Rectal smooth muscle tissue (tissue), 1 donor: ENCODE data around the gene CEP350.

Experiments used
- H3K27ac ChIP-seq: one replicate; pipeline ENCODE4 v1.7.0; 2013; ENCODE audit warnings: low read depth, low read length, inconsistent platforms
- H3K27me3 ChIP-seq: one replicate; pipeline ENCODE4 v1.7.0; 2013; ENCODE audit warnings: low read length; ENCODE audit not compliant: control insufficient read depth, insufficient read depth
- H3K36me3 ChIP-seq: one replicate; pipeline ENCODE4 v1.7.0; 2013; ENCODE audit warnings: low read length; ENCODE audit not compliant: control insufficient read depth, insufficient read depth
- H3K4me1 ChIP-seq: one replicate; pipeline ENCODE4 v1.7.0; 2013; ENCODE audit warnings: low read length; ENCODE audit not compliant: control insufficient read depth, insufficient read depth
- H3K4me3 ChIP-seq: one replicate; pipeline ENCODE4 v1.7.0; 2013; ENCODE audit warnings: low read length
- H3K9ac ChIP-seq: one replicate; pipeline ENCODE4 v1.7.0; 2013; ENCODE audit warnings: low read length

The CEP350 gene, protein sequence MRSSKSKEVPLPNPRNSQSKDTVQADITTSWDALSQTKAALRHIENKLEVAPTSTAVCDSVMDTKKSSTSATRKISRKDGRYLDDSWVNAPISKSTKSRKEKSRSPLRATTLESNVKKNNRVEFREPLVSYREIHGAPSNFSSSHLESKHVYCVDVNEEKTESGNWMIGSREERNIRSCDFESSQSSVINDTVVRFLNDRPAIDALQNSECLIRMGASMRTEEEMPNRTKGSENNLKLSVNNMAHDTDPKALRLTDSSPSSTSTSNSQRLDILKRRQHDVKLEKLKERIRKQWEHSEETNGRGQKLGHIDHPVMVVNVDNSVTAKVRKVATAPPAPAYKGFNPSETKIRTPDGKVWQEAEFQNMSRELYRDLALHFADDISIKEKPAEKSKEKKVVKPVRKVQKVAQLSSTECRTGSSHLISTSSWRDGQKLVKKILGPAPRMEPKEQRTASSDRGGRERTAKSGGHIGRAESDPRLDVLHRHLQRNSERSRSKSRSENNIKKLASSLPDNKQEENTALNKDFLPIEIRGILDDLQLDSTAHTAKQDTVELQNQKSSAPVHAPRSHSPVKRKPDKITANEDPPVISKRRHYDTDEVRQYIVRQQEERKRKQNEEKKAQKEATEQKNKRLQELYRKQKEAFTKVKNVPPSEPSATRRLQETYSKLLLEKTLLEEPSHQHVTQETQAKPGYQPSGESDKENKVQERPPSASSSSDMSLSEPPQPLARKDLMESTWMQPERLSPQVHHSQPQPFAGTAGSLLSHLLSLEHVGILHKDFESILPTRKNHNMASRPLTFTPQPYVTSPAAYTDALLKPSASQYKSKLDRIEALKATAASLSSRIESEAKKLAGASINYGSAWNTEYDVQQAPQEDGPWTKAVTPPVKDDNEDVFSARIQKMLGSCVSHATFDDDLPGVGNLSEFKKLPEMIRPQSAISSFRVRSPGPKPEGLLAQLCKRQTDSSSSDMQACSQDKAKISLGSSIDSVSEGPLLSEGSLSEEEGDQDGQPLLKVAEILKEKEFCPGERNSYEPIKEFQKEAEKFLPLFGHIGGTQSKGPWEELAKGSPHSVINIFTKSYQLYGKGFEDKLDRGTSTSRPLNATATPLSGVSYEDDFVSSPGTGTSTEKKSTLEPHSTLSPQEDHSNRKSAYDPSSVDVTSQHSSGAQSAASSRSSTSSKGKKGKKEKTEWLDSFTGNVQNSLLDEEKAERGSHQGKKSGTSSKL (N-terminal part only)

DNA sequence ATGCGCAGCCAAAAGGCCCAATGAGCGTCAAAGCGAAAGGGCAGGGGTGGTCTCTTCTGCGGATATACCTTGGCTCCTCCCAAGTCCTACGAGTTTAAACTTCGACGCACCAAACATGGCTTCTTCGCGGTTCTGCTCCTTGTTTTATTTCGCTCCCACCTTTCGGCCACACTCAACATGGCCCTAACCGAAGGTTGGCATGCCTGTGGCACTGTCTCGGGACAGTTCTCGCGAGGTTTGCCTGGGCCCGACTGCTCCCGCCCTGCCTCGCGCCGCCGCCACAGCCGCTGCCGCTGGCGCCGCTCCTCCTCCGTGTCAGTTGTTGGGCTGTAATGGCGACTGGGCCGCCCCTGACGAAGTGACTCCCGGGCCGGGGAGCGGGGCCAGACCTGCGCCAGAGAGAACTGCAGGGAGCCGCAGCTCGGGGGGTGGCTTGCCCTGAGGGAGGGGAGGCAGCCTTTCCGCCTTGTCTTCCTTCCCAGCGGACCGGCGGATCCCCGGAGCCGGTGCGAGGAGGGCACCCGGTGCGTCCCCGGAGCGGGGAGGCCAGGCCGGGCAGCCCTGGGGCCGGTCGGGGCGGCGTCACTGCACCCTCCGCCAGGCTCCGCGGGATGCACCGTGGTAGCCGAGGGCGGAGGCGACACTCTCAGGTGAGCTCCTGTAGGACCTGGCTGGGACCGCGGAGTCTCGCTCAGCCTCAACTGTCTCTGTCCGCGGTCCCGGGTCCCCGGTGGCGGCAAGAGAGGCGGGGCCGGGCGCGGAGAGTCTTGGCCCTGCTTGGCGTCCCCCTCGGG, at the start of gene CEP350:
CEP350 (plus strand) TSS at position 318 of the 794 bp plus-strand sequence. CDS start 31,372 bp downstream, outside the sequence.
- no peaks in the 10 kb centered on the region for H3K36me3 ChIP-seq
- H3K4me3 ChIP-seq, result peak within 1 kb of the TSS; percentile 93
- peaks cover 4% of the 10 kb centered on the region for H3K4me1 ChIP-seq
- peak within 1 kb of the TSS; percentile 82 for H3K27ac ChIP-seq
- H3K9ac ChIP-seq, result peak within 1 kb of the TSS; percentile 76
- no peaks in the 10 kb centered on the region for H3K27me3 ChIP-seq

DNA sequence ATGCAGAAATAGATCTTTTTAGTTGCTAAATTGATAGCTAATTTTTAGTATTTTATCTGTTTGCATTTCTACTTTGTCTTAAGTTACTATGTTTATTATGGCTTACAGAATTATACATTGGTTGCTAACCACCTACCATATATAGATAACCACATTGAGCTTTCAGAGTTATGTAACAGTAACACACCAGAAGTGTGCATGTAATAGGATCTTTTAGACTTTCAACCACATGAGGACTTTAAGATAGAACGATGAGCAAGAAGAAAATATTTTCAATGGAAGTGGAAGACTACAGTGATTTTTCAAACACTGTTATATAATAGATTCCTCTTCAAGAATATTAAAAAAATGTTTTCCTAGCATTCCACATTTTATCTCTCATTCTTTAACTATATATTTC, 43.7 kb upstream of the CEP350 start:
- Histone ChIP-seq H3K36me3 (peaks cover 8% of the 10 kb centered on the region), H3K9ac (no peak overlapping the region), H3K4me1 (no peaks in the 10 kb centered on the region), H3K4me3 (no peak overlapping the region), H3K27me3 (no peaks in the 10 kb centered on the region), H3K27ac (no peak overlapping the region)

DNA sequence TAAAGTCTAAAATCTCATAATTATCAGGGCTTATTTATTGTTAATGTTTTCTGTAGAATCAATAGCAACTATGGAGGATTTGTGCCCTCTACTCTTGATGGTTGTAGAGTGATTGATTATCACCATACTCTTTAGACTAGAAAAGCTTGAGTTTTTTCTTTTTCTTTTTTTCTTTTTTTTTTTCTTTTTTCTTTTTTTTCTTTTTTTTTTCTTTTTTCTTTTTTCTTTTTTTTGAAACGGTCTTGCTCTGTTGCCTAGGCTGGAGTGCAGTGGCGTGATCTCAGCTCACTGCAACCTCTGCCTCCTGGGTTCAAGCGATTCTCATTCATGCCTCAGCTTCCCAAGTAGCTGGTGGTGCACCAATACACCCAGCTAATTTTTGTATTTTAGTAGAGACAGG, 42.8 kb upstream of the CEP350 start:
- Histone ChIP-seq H3K4me1 (no peaks in the 10 kb centered on the region), H3K9ac (no peak overlapping the region), H3K4me3 (no peak overlapping the region), H3K36me3 (peaks cover 8% of the 10 kb centered on the region), H3K27me3 (no peaks in the 10 kb centered on the region), H3K27ac (no peak overlapping the region)

DNA sequence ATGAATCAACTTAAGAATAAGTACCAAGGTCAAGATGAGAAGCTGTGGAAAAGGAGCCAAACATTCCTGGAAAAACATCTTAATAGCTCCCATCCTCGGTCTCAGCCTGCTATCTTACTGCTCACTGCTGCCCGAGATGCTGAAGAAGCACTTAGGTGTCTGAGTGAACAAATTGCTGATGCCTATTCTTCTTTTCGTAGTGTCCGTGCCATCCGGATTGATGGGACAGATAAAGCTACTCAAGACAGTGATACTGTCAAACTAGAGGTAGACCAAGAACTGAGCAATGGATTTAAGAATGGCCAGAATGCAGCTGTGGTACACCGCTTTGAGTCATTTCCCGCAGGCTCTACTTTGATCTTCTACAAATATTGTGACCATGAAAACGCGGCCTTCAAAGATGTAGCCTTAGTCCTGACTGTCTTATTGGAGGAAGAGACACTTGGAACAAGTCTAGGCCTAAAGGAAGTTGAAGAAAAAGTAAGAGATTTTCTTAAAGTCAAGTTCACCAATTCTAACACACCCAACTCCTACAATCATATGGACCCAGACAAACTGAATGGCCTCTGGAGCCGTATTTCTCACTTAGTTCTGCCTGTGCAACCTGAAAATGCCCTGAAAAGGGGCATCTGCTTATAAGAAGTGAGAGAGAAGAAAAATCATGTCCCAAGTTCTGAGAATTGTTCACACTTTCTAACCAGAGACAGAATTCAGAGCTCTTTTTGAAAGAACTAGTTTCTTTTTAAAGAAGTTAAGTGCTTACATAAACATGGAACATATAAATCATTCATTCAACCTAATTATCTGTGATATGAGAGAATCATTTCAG, 36.8 kb upstream of the CEP350 start:
- H3K9ac ChIP-seq, result no peak overlapping the region
- H3K36me3 ChIP-seq, result peaks cover 9% of the 10 kb centered on the region
- no peak overlapping the region for H3K27ac ChIP-seq
- no peaks in the 10 kb centered on the region for H3K4me1 ChIP-seq
- H3K4me3 ChIP-seq, result no peak overlapping the region
- H3K27me3 ChIP-seq, result no peaks in the 10 kb centered on the region

DNA sequence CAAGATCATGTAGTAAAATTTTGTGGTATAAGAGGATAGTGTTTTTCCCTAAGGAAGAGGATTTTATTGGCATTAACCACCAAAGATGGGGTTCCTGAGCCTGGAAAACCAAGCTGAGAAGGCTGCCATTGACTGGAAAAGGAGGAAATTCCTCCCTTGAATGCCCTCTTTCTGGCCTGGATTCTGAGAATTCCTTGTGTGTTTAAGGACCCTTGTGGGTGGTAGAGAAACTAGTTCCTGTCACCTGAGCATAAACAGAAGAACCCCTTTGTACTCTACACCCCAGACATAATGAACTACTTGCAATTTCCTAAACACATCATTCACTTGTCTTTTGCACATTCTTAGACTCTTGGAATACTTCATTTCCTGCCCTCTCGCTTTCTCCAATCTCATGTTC, 33.1 kb upstream of the CEP350 start:
- Histone ChIP-seq H3K36me3 (peaks cover 9% of the 10 kb centered on the region), H3K27me3 (no peaks in the 10 kb centered on the region), H3K9ac (no peak overlapping the region), H3K4me3 (no peak overlapping the region), H3K4me1 (no peaks in the 10 kb centered on the region), H3K27ac (no peak overlapping the region)

DNA sequence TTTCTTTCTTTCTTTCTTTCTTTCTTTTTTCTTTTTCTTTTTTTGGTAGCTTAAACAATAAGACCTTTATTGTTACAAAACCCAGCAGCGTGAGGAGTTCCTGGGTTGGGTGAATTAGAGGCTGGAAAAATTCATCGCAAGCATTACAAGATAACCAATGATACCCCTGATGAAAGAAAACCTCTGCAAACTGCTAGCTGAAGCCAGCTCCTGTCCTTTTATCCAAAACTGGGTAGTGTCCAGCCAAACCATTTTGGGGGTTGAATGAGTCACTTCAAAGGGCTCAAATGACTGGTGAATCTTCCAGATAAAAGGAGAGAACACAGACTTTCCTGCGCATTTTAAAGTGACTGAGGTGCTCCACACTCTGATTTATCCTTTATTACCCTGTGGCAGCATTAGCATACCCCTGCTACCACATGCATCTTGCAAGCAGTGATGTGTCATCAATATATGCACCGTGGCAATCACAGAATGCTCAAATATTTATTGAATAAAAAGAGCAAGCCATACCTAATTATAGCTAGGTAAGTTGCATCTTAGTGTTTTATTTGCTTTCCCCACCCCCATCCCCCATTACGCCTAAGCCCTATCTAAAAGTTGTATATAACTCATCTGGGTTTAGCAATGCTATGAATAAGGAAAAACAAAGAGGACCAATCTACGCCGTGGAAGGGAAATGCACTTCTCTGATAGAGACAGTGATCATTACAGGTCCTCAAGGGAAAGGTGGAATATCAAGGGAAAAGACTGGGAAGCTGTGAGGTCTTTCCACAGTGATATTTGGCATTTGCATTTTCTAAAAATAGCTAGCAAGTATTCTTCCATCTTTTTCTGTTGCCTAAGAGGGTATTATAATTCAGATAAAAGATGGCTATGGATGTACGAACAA, 32.4 kb upstream of the CEP350 start:
- H3K9ac ChIP-seq, result no peak overlapping the region

DNA sequence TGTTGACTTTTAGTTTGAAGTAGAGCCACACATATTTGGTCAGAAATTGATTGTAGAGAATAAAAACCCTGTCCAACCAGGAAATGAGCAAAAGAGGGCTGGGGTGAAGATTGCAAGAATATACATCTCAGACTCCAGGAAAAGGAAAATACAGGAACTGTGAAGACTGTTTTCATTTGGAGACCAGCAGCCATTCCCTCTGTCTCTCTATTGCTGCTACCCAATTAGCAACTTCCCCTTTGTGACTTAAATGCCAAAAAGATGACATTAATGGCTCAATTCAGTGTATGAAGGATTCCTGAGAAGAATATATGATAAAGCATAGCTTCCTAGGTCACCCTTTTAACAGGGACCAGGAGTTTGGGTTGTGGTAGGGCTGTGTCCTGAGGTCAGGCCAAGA, 31.6 kb upstream of the CEP350 start:
- H3K36me3 ChIP-seq, result peaks cover 2% of the 10 kb centered on the region
- H3K9ac ChIP-seq, result no peak overlapping the region
- no peak overlapping the region for H3K4me3 ChIP-seq
- no peaks in the 10 kb centered on the region for H3K4me1 ChIP-seq
- no peak overlapping the region for H3K27ac ChIP-seq
- H3K27me3 ChIP-seq, result no peaks in the 10 kb centered on the region

More for the DNA sequence above, 32.4 kb upstream of the CEP350 start:
- Histone ChIP-seq H3K4me3 (no peak overlapping the region), H3K36me3 (peaks cover 9% of the 10 kb centered on the region), H3K27ac (no peak overlapping the region), H3K4me1 (no peaks in the 10 kb centered on the region), H3K27me3 (no peaks in the 10 kb centered on the region)

DNA sequence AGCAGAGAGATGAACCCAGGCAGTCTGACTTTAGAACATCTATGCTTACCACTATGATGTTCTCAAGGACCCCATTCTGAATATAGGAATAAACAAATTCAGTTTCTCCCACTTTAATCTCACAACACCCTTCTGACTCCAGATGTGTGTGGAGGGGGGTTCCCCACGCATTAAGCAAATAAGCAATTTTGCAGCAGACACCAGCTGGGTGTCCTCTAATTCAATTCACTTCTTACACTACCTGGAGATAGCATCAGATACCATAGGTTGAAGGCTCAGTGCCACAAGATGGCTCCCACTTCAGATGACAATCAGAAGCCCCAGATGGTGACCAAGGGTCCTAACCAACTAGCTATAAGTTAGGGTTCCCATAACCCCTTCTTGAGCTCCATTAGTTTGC, 30.3 kb upstream of the CEP350 start:
- no peaks in the 10 kb centered on the region for H3K27me3 ChIP-seq
- no peaks in the 10 kb centered on the region for H3K4me1 ChIP-seq
- no peak overlapping the region for H3K4me3 ChIP-seq
- H3K9ac ChIP-seq, result no peak overlapping the region
- H3K36me3 ChIP-seq, result no peaks in the 10 kb centered on the region
- H3K27ac ChIP-seq, result no peak overlapping the region

DNA sequence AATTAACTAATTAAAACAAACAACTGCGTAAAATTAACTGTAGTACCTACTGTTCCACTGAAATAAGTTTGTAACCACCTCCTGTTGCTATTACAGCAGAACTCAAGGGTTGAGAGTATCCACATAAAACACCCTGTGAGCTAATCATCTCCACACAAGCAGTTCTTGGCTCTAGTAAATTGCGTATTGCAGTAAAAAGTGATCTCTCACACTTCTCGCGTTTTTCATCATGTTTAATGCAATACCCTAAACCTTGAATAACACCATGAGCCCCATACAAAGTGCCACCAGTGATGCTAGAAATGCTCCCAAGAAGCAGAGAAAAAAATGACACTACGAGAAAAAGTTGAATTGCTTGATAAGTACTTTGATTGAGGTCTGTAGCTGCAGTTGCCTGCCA, 29.3 kb upstream of the CEP350 start:
- no peak overlapping the region for H3K9ac ChIP-seq
- H3K4me1 ChIP-seq, result no peaks in the 10 kb centered on the region
- no peak overlapping the region for H3K27ac ChIP-seq
- H3K27me3 ChIP-seq, result no peaks in the 10 kb centered on the region
- H3K4me3 ChIP-seq, result no peak overlapping the region
- no peaks in the 10 kb centered on the region for H3K36me3 ChIP-seq

DNA sequence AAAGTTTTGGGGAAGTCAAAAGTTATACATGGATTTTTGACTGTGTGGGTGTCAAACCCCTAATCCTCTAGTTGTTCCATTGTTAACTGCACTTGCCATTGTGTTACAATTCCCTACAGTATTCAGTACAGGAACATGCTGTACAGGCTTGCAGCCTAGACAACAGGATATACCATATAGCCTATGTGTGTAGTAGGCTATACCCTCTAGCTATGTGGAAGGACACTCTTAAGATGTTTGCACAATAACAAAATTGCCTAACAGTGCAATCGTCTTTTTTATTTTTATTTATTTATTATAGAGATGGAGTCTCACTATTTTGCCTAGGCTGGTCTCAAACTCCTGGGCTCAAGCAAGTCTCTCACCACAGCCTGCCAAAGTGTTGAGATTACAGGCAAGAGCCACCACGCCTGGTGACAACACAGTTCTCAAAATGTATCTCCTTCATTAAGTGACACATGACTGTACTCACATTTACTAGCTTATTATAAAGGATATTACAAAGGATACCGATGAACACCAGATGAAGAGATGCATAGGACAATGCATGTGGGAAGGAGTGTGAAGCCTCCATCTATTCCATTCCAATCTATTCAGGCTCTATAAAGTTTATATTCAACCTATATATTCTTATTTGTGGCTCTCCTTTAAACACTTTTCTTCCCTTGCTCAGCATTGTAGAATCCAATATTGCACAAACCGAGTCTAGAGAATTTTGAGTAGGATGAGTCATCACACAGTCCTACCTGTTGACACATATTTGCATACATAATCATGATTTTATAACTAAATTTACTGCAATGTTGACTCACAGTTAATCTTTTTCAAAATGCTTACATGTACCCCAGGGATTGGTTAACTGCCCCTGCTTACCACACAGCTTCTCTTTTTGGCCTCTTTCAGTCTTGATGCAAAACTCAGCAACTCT, 28.4 kb upstream of the CEP350 start:
- Histone ChIP-seq H3K36me3 (no peaks in the 10 kb centered on the region), H3K9ac (no peak overlapping the region), H3K27me3 (no peaks in the 10 kb centered on the region), H3K27ac (no peak overlapping the region), H3K4me3 (no peak overlapping the region), H3K4me1 (no peaks in the 10 kb centered on the region)
